ENCODE measurements around the gene ACOT9.
"Not testable (repeated sequence)": the region's sequence is repeated elsewhere in the genome, so short reads cannot be mapped to it uniquely, and the experiment has no call there.

ACOT9 gene

DNA sequence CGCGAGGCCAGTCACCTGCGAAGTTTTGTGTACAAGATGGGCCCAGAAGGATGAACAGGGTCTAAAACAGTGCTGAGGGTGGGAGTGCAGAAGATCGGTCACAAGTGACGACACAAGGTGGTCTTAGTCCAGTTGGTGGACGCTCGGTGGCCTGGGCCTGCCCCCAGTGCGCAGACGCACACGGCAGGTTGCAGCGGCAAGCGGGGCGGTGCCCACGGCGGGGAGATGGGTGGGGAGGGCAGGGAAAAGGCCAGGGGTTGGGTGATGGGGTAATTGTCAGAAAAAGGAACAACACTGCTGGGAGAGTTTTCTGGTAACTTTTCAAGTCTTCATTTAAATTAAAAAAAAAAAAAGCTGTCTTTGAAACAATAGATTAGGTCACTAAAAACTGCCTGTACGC lies 76.8 kb downstream of the ACOT9 start:
- Histone ChIP-seq H3K27ac (no peak overlapping the region), H3K4me3 (no peak overlapping the region)
- TF ChIP-seq, protein P1, sequence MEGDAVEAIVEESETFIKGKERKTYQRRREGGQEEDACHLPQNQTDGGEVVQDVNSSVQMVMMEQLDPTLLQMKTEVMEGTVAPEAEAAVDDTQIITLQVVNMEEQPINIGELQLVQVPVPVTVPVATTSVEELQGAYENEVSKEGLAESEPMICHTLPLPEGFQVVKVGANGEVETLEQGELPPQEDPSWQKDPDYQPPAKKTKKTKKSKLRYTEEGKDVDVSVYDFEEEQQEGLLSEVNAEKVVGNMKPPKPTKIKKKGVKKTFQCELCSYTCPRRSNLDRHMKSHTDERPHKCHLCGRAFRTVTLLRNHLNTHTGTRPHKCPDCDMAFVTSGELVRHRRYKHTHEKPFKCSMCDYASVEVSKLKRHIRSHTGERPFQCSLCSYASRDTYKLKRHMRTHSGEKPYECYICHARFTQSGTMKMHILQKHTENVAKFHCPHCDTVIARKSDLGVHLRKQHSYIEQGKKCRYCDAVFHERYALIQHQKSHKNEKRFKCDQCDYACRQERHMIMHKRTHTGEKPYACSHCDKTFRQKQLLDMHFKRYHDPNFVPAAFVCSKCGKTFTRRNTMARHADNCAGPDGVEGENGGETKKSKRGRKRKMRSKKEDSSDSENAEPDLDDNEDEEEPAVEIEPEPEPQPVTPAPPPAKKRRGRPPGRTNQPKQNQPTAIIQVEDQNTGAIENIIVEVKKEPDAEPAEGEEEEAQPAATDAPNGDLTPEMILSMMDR (IDR thresholded peaks at IDR 0.05): no peak
- DNase-seq (ENCODE audit: low spot score): no peak

DNA sequence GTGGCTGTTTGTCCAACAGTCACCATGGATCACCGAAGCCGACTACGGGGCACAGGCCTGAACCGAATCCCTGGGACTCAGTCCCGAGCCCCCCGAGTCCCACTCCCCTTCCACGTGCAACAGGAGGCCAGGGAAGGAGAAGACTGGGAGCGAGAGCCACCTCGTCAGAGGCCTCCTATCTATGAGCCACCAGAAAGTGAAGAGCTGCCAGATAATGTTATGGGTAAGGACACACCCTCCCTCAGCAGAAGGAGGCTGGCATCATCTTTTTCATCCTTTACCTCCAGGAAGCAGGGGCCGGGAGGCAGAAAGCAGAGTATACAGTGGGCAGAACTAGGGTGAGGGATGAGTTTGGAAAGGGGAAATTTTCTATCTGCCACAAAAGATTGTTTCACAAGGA lies 78.6 kb downstream of the ACOT9 start:
- H3K27ac ChIP-seq: no peak overlapping the region
- no peak overlapping the region for H3K4me3 ChIP-seq
- TF ChIP-seq, protein P1 (IDR thresholded peaks at IDR 0.05): no peak
- DNase-seq (ENCODE audit: low spot score): no peak

DNA sequence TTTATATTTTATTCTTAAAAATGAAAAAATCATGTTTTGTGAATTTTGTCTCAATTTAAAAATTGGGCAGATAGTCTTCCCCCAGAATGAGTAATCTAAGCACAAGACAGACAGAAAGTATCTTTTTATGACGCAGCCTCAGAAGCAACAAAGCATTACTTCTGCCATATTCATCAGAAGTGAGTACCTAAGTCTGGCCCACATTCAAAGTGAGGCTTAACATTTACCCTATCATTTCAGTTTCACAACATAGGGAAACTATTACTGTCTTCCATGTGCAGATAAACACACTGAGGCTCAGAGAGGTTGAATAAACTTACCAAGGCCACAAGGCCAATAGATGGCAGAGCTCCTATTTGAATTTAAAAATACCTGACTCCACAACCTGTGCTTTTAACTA lies 80.2 kb downstream of the ACOT9 start:
- TF ChIP-seq, protein P1 (IDR thresholded peaks at IDR 0.05): no peak
- DNase-seq (ENCODE audit: low spot score): no peak
- H3K27ac ChIP-seq: no peak overlapping the region
- no peak overlapping the region for H3K4me3 ChIP-seq

DNA sequence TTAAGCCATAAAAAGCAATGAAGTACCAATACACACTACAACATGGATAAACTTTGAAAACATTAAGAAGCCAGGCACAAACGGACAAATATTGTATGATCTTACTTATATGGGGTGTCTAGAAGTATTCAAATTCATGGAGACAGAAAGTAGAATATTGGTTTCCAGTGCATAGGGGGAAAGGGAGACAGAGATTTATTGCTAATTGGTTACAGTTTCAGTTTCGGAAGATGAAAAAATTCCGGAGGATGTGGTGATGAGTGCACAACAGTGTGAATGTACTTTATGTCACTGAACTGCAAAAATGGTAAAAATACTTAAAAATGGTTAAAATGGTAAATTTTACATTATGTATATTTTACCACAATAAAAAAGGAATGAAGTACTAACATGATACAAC lies 80.9 kb downstream of the ACOT9 start:
- no peak for DNase-seq (ENCODE audit: low spot score)
- TF ChIP-seq, protein P1 (IDR thresholded peaks at IDR 0.05): no peak
- no peak overlapping the region for H3K4me3 ChIP-seq
- no peak overlapping the region for H3K27ac ChIP-seq

DNA sequence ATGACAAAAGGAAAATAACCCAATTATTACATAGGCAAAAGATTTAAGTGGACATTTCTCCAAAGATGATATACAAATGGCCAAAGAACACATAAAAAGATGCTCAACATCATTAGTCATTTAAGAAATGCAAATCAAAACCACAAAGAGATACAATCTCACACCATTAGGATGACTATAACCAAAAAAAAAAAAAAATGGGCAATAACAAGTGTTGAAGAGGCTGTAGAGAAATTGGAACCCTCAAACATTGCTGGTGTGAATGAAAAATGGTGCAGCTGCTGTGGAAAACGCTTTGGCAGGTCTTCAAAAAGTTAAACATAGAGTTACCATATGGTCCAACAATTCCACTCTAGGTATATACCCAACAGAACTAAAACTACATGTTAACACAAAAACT lies 81.4 kb downstream of the ACOT9 start:
- H3K27ac ChIP-seq: no peak overlapping the region
- TF ChIP-seq, protein P1 (IDR thresholded peaks at IDR 0.05): no peak
- DNase-seq (ENCODE audit: low spot score): no peak
- no peak overlapping the region for H3K4me3 ChIP-seq

DNA sequence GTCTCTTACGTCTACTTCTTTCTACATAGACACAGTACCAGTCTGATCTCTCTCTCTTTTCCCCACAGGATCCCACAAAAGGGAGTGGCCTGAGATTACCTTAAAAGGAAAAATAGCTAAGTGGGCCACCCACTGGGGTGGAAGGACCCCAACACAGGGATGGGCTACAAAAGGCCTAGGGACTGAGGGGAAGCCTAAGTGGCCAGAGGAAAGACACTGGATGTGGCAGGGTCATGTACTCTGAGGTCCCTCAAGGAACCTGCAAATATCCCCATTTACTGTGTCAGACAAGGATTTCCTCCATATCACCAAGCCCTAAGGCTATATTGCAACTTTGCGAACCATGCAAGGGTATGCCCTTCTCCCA lies 82.3 kb downstream of the ACOT9 start:
- no peak for DNase-seq (ENCODE audit: low spot score)
- TF ChIP-seq, protein P1 (IDR thresholded peaks at IDR 0.05): no peak
- no peak overlapping the region for H3K27ac ChIP-seq
- no peak overlapping the region for H3K4me3 ChIP-seq

DNA sequence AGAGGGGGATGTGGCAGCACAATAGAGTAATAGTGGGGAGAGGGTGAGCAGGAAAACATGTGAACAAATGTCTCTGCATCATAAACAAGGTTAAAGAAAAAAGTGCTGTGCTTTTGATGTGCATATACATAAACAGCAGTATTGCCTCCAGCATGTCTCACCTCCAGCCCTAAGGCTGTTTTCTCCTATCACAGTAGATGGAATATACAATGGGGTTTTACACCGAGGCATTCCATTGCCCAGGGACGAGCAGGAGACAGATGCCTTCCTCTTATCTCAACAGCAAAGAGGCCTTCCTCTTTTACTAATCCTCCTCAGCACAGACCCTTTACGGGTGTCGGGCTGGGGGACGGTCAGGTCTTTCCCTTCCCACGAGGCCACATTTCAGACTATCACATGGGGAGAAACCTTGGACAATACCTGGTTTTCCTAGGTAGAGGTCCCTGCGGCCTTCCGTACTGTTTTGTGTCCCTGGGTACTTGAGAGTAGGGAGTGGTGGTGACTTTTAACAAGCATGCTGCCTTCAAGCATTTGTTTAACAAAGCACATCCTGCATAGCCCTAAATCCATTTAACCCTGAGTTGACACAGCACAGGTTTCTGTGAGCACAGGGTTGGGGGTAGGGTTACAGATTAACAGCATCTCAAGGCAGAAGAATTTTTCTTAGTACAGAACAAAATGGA lies 82.9 kb downstream of the ACOT9 start:
- not testable (repeated sequence) for H3K4me3 ChIP-seq; DNase-seq (ENCODE audit: low spot score); H3K27ac ChIP-seq

Data from coronary artery (tissue), 2 donors.